CD4-positive, alpha-beta T cell treated with Interleukin-4 for 1 hour (primary cell): ENCODE data around the gene COPE.
A peak's percentile ranks its signal among the peaks of the same experiment; 100 is the strongest.

Source experiments
- DNase-seq, 2 donors: peaks; one replicate each; pipeline ENCODE4 v3.0.0-alpha.2; 2020 to 2022

Gene COPE

GRCh38 chr19:18893587-18894253, 25.5 kb downstream of the COPE start:
- no peak for DNase-seq

GRCh38 chr19:18889949-18890745, 29.0 kb downstream of the COPE start:
- no peak for DNase-seq

GRCh38 chr19:18886972-18887371, 32.2 kb downstream of the COPE start:
- no peak for DNase-seq

GRCh38 chr19:18883526-18884304, 35.5 kb downstream of the COPE start:
- DNase-seq: no peak

- DNase-seq: no peak
These were observed 37.7 kb downstream of the COPE start for GRCh38 chr19:18881491-18881890.

- DNase-seq: peak; percentile 18 to 37
These were observed 39.4 kb downstream of the COPE start for GRCh38 chr19:18879579-18880373.

GRCh38 chr19:18878858-18879578, 40.2 kb downstream of the COPE start:
- no peak for DNase-seq

- DNase-seq: no peak
These were observed 41.0 kb downstream of the COPE start for GRCh38 chr19:18878058-18878797.

GRCh38 chr19:18876865-18877264, 42.3 kb downstream of the COPE start:
- DNase-seq: no peak

- DNase-seq: no peak
These were observed 43.5 kb downstream of the COPE start for GRCh38 chr19:18875726-18876125.

GRCh38 chr19:18871543-18871942, 47.6 kb downstream of the COPE start:
- DNase-seq: no peak

- DNase-seq: no peak
These were observed 48.5 kb downstream of the COPE start for GRCh38 chr19:18870531-18871172.

GRCh38 chr19:18869781-18870530, 49.2 kb downstream of the COPE start:
- no peak for DNase-seq

GRCh38 chr19:18869023-18869618, 50.1 kb downstream of the COPE start:
- DNase-seq: no peak

GRCh38 chr19:18868380-18869022, 50.7 kb downstream of the COPE start:
- no peak for DNase-seq

- DNase-seq: no peak
These were observed 51.4 kb downstream of the COPE start for GRCh38 chr19:18867751-18868150.

GRCh38 chr19:18867199-18867598, 52.0 kb downstream of the COPE start:
- DNase-seq: no peak

- DNase-seq: no peak
These were observed 52.4 kb downstream of the COPE start for GRCh38 chr19:18866800-18867123.
